Fibroblast of the conjunctiva (primary cell): ENCODE data around the gene ITGA8.
A peak's percentile ranks its signal among the peaks of the same experiment; 100 is the strongest.
"Not testable (repeated sequence)": the region's sequence is repeated elsewhere in the genome, so short reads cannot be mapped to it uniquely, and the experiment has no call there.

ENCODE experiments used
- DNase-seq: peaks from one replicate; pipeline ENCODE4 v3.0.0-alpha.2; 2010; ENCODE audit warnings: low read depth

The ITGA8 gene

GRCh38 chr10:15550950-15551349 is 168.8 kb downstream of the ITGA8 start:
- DNase-seq = no peak

GRCh38 chr10:15548331-15548730 is 171.4 kb downstream of the ITGA8 start:
- no peak for DNase-seq

- DNase-seq = no peak
These were observed 173.1 kb downstream of the ITGA8 start for GRCh38 chr10:15546606-15547005.

GRCh38 chr10:15545884-15546283 is 173.8 kb downstream of the ITGA8 start:
- DNase-seq = no peak

GRCh38 chr10:15545266-15545665 is 174.5 kb downstream of the ITGA8 start:
- DNase-seq = no peak

GRCh38 chr10:15543994-15544393 is 175.7 kb downstream of the ITGA8 start:
- no peak for DNase-seq

GRCh38 chr10:15542817-15543216 is 176.9 kb downstream of the ITGA8 start:
- DNase-seq = no peak

- DNase-seq = no peak
These were observed 178.3 kb downstream of the ITGA8 start for GRCh38 chr10:15541376-15541775.

GRCh38 chr10:15540727-15541126 is 179.0 kb downstream of the ITGA8 start:
- DNase-seq = no peak

GRCh38 chr10:15539262-15539661 is 180.5 kb downstream of the ITGA8 start:
- DNase-seq = no peak

GRCh38 chr10:15534928-15535538 is 184.7 kb downstream of the ITGA8 start:
- DNase-seq = not testable (repeated sequence)

- DNase-seq = no peak
These were observed 187.6 kb downstream of the ITGA8 start for GRCh38 chr10:15531927-15532722.

GRCh38 chr10:15528859-15529239 is 190.9 kb downstream of the ITGA8 start:
- DNase-seq = no peak

GRCh38 chr10:15526754-15527153 is 193.0 kb downstream of the ITGA8 start:
- no peak for DNase-seq

GRCh38 chr10:15521328-15521903 is 198.3 kb downstream of the ITGA8 start:
- DNase-seq = no peak

GRCh38 chr10:15518250-15518649 is 201.5 kb downstream of the ITGA8 start:
- DNase-seq = no peak

- DNase-seq = no peak
These were observed 203.3 kb downstream of the ITGA8 start for GRCh38 chr10:15516256-15517085.

- peak; percentile 16 for DNase-seq
These were observed 204.5 kb downstream of the ITGA8 start for GRCh38 chr10:15515202-15515601.

GRCh38 chr10:15510963-15511362 is 208.8 kb downstream of the ITGA8 start:
- DNase-seq = no peak

- no peak for DNase-seq
These were observed 214.4 kb downstream of the ITGA8 start for GRCh38 chr10:15505329-15505728.

GRCh38 chr10:15504101-15504840 is 215.5 kb downstream of the ITGA8 start:
- no peak for DNase-seq
